NCI-H1417 (cell line): ENCODE data around the gene RNF187.
"Not testable (repeated sequence)": the region's sequence is repeated elsewhere in the genome, so short reads cannot be mapped to it uniquely, and the experiment has no call there.

ENCODE experiments used
- DNase-seq, 3 experiments: peaks; one replicate each; lab custom pipeline; 2025; lab: John Stamatoyannopoulos, UW

RNF187 gene

GRCh38 chr1:228460821-228461220 is 26.4 kb upstream of the RNF187 start:
- peak in 1 of 3 experiments; percentile 14 for DNase-seq

GRCh38 chr1:228462560-228462959 is 24.6 kb upstream of the RNF187 start:
- no peak for DNase-seq

GRCh38 chr1:228463009-228463558 is 24.1 kb upstream of the RNF187 start:
- DNase-seq: no peak

GRCh38 chr1:228463559-228464455 is 23.4 kb upstream of the RNF187 start:
- DNase-seq: peak in 2 of 3 experiments; percentile 52 to 70

GRCh38 chr1:228464487-228464983 is 22.6 kb upstream of the RNF187 start:
- peak in 2 of 3 experiments; percentile 88 to 96 for DNase-seq

- peak in 1 of 3 experiments; percentile 76 for DNase-seq
These were observed 22.0 kb upstream of the RNF187 start for GRCh38 chr1:228465141-228465540.

GRCh38 chr1:228465571-228466146 is 21.5 kb upstream of the RNF187 start:
- DNase-seq: peak in 2 of 3 experiments; percentile 36 to 76

- not testable (repeated sequence) for DNase-seq
These were observed 19.0 kb upstream of the RNF187 start for GRCh38 chr1:228468188-228468587.

- no peak for DNase-seq
These were observed 17.6 kb upstream of the RNF187 start for GRCh38 chr1:228469413-228470162.

GRCh38 chr1:228471154-228471761 is 15.9 kb upstream of the RNF187 start:
- no peak for DNase-seq

GRCh38 chr1:228471762-228472398 is 15.3 kb upstream of the RNF187 start:
- DNase-seq: peak in 2 of 3 experiments; percentile 16 to 19

- no peak for DNase-seq
These were observed 14.5 kb upstream of the RNF187 start for GRCh38 chr1:228472655-228473054.

- DNase-seq: no peak
These were observed 12.7 kb upstream of the RNF187 start for GRCh38 chr1:228474507-228474906.

GRCh38 chr1:228475812-228476211 is 11.4 kb upstream of the RNF187 start:
- no peak for DNase-seq

- DNase-seq: no peak
These were observed 9.9 kb upstream of the RNF187 start for GRCh38 chr1:228477263-228477662.

- DNase-seq: no peak
These were observed 8.9 kb upstream of the RNF187 start for GRCh38 chr1:228478326-228478725.

- DNase-seq: no peak
These were observed 8.1 kb upstream of the RNF187 start for GRCh38 chr1:228478912-228479711.

- no peak for DNase-seq
These were observed 3.4 kb upstream of the RNF187 start for GRCh38 chr1:228483789-228484188.

GRCh38 chr1:228486596-228487335 is 416 bp upstream of the RNF187 start:
- peak; percentile 67 to 94 (median 93) for DNase-seq
